AG08396 (cell line): ENCODE data around the gene EPHB3.
"Not testable (repeated sequence)": the region's sequence is repeated elsewhere in the genome, so short reads cannot be mapped to it uniquely, and the experiment has no call there.

Experiments used
- DNase-seq: peaks from one replicate; pipeline ENCODE4 v3.0.0; 2012; ENCODE audit warnings: low spot score, mixed read lengths

The EPHB3 gene

DNA sequence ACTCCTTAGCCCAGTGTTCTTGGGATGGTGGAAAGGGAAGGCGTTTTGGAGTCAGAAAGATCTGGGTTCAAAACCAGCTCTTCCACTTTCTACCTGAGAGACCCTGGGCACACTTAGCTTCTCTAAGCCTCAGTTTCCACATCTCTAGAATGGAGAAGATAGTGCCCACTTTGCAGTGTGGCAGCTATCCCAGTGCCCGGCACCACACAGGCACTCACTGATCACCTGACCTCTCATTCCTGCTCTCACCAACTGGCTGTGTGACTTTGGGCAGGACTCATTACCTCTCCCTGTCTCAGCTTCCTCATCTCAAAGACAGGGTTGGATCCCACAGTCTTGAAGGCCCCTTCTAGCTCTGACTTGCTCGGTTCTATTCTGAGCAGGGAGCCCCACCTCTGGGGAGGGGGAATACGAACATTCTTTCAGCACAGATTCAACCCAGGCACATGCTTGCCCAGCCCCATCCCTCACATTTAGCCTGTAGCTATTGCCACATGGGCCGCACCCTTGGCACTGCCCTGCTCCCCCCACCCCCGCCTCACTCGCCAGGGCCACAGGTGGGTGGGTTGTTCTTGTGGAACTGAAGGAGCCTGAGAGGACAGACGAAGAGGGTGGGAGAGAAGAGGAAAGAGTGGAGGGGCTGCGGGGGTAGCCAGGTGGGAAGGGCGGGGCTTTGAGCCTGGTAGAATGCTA is 39.2 kb downstream of the EPHB3 start:
- no peak for DNase-seq

DNA sequence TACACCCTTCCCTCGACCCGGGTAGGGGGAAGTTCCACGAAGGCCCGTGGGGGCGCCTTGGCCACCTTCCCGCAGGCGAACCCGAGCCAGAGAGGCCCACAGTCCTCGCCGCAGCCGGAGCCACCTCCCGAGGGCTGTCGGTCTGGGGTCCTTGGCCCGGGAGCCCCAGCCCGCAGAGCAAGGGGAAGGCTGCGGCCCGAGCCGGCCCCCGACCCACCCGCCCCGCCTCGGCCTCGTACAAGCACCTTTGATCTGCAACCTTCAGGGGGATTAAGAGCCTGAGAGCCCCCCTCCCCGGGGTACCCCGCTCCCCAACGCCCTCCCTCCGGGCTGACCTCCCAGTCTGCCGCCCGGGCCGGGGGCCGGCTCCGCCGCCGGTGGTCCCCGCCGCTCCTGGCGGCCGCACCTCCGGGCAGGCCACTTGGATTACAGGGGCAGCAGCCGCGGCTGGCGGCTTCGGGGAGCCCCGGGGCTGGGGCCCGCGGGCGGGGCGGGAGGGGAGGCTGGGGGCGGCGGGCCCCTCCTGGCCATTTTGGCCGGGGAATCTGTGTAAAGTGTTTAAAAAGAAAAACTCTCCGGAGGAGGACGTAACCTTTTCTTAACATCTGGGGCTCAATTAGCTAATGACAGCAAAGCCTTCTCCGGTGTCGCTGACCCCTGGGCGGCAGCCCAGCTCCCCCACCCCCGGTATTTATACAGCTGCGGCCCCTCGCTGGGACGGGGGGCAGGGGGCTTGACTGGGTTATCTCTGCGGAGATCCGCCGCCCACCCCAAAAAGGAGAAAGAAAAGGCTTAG is 40.2 kb downstream of the EPHB3 start:
- DNase-seq: no peak

DNA sequence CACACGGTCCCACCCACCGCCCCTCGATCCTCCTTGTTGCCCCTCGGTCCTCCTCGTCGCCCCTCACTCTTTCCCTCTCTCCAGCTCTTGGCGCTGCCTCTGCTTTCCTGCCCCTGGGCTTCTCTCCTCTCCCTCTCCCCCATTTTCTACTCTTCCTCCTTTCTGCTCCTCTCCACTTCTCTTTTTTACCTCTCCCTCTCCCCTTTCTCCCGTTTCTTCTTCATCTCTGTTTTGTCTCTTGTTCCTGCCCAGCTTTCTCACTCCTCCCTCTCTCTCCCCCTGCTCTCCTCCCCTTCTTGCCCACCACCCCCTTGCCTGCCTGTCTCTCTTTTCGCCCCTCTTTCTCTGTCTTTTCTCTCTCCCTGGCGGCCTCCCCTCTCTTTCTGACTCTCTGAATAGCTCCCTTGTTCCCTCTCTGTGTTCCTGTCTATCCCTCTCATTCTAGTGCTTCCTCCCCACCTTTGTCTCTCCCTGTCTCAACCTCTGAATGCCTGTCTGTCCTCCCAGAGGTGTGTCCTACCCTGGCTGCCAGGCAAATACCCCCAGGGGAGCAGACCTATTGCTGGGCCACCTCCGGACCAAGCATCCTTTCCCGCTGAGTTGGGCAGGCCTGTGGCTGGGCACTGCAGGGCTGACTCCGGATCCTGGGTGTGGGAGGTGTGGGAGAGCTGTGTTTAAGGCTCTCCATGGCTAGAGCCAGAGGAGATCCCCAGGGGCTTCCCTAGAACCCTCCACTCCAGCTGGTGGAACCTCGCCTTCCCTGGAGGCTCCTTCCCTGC is 41.0 kb downstream of the EPHB3 start:
- DNase-seq: no peak

DNA sequence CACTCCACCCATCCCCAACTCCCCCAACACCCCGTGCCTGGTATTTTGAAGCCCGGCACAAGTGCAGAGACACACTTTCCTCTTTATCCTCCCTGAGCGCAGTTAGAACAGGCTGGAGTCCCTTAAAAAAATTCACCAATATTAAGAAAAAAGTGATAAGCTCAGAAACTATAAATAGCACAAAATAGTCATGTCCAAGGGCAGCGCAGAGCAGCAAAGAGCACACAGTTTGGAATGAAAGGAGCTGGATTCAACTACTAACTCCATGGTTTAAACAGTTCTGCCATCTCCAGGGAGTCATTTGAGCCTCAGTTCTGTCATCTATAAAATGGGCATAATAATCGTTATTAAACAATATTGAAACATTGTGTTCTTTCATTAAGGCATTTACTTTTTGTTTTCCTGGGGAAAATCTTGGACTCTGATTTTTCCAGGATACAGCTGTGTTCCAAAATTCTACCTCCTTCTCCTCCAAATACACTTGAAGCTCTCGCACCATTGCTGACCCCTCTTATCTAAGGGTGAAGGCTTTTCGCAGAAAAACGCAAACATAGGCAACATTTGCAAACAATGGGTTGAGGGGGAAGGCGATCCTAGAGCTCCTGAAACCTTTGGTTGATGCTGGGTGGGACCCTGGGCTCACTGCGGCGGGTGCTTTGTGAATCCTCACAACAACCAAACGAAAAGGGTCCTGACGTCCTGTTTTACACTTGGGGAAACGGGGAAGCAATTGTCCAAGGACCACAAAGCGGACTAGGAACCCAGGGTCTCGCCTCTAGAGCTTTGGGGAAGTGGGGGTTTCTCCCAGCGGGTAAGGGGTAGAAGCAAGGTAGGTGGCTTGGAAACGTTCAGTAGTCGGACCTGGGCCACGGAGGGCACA is 41.8 kb downstream of the EPHB3 start:
- DNase-seq: peak; percentile 74

DNA sequence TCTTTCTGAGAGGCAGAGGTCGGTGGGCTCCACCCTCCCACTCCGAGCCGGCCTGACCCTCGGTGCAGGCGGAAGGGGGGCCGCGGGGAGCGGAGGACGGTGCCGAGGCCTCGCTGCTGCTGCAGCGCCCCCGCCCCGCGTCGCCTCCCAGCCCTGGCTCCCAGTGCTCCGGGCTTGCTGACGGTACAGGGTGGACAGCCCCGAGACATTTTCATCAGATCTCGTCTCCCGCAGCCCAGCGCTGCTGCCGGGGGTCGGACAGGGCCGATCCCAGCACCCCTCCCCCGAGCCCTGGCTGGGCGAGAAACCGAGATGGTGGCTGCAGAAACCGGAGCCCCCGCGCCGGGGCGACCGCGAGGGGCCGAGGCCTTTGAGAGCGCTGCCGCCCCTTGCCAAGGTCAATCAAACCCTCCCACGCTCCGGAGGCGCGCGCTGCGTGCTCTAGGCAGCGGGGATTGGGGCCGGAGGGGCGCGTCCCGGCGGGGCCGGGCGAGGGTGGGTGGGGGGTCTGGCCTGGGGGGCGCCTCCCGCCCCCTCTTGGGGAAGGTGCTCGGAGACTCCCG is 42.5 kb downstream of the EPHB3 start:
- DNase-seq: no peak

DNA sequence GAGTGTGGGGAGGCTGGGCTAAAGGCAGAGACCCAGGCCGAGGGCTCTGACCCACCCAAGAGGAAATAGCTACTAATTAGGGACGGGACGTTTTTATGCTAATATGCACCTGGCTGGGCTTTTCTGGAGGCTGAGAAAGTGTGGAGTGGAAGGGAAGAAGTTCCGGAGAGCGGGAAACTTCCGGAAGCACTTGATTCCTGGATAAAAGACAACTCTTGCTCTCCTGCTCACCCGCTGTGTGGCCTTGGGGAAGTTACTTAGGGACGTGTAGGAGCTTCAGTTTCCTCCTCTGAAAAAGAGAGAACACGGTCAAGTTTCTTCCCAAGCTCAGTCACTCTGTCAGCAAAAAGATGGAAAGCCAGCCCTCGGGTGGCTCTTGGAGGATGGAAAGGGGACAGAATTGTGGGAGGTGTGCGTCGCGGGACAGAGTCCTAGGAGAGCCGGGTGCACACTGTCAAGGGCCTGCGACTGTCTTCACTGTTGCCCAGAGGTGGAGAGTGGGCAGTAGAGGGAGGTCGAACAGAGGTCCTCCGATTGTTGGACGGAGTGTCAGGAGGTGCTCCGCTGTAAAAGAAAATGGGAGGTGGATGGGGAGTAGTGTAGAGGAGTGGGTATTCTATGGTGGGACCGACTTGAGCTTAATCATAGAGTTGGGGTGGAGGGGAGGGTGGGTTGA is 43.2 kb downstream of the EPHB3 start:
- DNase-seq: no peak

DNA sequence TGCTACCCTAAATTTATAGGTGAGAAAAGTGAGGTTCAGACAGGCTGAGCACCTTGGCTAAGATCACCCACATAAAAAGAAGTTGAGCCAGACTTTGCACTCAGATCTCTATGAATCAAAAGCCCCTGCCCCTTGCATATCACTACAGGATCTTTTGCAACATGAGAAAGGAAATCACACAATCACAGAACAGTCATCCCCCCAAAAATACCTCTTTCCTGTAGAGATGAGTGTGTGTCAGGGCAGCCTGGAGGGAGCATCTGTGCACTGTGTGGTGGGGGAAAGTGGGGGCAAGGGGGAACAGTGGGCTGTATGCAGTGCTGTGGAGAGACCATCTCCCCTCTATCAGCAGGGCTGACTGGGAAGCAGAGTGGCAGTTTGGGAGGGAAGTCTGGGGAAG is 46.6 kb downstream of the EPHB3 start:
- no peak for DNase-seq

DNA sequence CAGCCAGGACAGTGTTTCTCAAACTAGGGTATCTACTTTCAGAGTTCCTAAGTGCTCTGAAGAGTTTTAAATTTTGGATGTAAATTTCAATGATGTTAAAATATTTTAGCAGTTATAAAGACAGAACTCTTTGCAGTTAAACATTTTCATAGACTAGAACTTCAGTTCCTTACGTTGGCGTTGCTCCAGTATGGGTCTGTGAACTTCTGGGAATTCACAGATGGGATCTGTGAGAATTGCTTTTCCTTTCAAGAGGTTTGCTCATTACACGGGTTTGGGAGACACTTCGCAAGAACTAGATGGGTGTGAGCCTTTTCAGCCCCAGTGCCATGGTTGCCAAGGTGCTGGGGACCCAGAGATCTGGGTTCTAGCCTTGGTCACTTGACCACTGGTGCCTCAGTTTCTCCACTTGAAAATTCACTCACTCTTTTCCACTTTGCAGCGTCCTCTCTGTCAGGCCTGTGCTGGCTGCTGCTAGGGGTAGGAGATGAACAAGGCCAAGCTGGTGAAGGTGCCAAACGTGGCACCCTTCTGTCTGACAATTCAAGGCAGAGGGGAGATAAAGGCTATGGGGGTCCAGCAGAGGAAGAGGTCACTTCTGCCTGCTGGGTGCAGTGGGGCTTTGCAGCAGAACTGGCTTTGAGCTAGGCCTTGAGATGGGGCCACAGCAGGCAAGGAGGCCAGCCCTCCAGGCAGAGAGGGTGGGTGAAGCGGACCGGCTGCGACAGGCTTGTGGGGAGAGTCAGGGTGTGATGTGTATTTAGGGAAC is 48.1 kb downstream of the EPHB3 start:
- no peak for DNase-seq

DNA sequence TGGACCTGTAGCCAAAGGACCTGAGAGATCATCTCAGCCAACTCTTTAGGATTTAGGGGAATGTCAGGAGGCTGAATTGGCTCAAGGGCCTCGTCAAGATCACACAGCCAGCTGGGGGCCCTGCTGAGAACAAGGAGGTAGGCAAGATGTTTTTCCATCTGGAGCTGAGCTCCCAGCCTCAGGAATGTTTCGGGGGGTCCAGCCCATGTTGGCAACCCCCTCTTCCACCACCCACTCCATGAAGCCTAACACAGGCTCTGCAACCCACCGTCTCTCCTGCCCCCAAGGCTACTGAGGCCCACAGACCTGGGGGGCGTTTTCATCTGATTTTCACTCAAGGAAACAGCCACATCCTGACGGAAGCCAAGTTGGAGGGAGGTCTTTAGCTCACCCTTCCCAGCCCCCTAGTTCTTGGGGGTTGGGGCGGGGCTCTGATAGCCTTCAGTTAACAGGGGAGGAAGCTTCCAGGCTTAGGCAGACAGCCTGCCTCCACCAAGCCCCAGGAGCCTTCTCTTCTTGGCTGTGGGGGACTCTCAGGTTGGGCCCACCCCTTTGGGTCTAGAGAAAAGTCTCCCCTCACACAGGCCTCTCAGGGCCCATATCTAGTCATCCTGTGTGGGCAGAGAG is 48.8 kb downstream of the EPHB3 start:
- DNase-seq: no peak

DNA sequence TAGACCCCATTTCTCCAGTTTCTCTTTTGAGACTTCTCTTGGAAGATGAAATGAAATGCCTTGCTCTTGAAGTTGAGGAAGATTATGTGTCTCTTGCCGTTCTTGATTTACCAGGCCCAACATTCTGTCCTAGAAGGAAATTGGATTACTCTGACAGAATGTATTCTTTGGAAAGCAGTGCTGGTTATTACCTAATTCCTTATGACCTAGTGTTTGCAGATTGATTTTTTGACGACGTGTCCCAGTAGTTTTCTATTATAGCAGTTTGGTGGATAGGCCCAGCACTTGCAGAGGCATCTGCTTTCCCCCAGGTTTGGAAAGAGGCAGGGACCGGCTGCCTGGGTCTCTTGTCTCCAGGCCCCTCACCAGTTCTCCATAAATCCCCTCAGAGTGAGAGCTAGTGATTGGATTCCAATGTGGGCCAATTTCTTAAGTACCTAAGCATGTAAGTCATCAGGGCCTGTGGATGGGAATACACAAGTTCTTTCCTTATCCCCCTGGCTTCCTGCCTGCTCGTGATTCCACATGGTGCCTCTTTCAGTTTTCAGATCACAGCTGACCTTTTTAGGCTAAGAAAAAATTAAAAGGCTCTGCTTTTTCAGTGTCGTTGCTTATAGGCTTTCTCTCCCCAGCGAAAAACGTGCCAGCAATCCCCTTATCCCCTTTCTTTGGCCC is 50.2 kb downstream of the EPHB3 start:
- no peak for DNase-seq

DNA sequence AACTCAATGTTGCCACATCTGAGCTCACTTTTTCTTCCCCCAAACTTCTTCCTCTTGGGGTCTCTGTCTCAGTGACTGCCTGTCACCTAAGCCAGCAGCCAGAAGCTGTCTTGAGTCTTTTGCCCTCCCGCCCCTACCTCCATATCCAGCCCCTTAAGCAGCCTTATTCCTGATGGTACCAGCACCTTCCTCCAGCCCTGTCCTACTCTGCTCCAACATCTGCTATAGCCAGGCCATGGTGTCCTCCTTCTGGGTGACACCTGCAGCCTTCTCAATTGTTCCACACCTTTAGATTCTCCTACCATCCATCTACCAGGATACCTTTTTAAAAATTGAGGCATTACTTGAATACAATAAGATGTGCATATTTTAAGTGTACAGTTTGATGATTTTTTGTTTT is 53.8 kb downstream of the EPHB3 start:
- DNase-seq: no peak

DNA sequence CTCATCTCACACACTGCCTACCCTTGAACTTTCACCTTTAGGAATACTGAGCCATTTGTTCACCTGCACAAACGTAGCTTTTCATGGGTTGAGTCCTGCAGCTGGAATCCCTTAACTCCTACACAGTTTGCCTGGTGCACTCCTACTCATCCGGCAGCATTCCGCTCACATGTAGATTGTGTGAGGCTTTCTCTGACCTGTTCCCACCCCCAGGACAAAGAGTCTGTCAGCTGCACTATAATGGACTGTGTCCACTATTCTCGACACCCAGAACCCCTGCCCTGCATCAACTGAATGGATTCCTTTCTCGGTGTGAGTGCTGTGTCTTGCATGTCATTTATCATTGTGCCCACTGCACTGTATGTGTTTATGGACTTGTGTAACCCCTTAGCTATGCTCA is 54.9 kb downstream of the EPHB3 start:
- DNase-seq: no peak

DNA sequence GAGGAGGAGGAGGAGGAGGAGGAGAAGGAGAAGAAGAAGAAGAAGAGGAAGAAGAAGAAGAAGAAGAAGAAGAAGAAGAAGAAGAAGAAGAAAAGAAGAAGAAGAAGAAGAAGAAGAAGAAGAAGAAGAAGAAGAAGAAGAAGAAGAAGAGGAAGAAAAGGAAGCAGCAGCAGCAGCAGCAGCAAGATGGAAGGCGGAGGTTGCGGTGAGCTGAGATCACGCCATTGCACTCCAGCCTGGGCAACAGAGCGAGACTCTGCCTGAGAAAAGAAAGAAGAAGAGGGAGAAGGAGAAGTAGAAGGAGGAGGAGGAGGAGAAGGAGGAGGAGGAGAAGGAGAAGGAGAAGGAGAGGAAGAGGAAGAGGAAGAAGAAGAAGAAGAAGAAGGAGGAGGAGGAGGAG is 55.7 kb downstream of the EPHB3 start:
- not testable (repeated sequence) for DNase-seq

DNA sequence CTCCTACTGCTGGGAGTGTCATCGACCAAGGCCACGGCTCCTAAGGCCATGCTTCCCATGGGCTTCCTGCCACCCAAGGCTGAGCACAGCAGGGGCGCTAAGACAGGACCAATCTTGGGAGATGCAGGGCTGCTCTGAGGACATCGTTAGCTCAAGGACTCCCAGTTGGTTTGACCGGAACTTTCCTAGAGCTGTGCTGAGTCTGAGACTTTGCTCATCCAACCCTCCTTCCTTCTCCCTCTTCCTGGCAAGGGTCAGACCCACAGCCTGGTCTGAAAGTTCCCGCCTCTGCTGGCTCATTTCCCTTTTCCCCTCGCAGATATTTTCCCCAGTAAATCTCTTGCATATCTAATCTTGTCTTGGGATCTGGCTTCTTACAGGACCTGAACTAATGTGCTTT is 57.2 kb downstream of the EPHB3 start:
- no peak for DNase-seq

DNA sequence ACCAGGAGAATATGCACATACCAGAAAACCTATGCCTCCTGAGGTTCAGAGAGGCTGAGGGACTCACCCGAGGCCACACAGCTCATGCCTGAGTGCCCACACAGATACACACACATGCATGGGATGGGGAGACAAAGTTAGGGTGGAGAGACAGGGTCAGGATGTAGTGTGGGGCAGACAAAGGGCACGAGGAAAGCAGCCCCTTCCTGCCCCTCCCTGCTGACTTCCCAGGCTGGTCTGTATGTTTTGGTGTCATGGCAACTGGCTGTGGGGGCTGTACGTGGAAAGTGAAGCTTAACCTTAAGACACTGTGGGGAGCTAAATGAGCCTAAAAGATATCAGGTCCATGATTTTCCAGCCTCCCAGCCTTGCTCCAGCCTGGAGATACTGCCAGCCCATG is 57.8 kb downstream of the EPHB3 start:
- DNase-seq: no peak

DNA sequence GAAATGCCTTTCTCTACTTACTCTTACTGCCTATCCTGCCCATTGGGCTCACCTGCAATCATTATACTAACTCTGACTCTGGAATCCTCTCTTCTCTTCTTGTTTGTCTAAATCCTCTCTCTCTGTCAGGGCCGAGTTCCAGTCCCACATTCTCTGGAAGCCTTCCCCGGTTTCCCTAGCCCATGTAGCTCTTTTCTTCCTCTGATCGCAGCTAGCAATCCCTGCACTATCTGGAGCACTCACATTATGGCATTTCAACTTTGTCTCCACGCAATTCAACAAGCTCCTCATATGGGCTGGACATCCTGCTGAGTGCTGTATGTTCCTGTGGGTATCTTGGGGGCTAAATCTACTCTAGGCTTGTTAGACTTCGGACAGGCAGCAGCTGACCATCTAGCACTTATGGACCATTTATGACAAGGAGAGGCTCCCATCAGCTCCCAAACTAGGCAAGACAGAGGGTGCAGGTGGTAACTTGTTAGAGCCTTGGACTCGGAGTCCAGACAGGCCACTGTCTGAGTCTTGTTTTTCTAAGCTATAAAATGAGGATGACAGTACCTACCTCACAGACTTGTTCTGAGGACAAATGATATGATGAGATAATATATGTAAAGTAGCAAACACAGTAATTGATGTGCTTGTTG is 58.3 kb downstream of the EPHB3 start:
- DNase-seq: no peak

DNA sequence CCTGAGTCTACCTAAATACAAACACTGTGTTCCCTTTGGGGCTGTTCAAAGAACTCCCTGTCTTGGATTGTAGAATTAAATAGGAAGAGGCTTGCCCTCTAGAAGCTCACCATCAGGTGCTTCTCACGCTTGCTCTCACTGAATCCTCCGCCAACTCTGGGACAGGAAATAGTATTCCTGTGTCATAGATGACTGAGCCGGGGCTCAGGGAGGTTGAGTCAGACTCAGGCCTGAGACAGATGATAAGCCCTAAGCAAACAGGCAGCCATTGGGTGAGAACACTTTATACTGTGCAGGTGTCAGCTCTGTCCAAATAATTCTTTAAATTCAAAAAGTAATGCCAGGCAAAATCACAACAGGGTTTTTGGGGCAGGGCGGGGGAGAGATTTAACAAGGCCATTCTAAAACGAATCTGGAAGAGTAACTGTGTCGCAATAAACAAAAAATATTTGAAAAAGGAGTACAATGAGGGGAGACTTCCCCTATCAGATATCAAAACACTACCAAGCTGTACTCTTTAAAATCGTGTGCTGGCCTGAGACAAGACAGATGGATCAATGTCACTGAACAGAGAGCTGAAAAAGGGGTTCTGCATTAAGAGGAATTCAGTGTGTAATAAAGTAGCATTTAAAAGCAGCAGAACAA is 59.0 kb downstream of the EPHB3 start:
- DNase-seq: no peak

DNA sequence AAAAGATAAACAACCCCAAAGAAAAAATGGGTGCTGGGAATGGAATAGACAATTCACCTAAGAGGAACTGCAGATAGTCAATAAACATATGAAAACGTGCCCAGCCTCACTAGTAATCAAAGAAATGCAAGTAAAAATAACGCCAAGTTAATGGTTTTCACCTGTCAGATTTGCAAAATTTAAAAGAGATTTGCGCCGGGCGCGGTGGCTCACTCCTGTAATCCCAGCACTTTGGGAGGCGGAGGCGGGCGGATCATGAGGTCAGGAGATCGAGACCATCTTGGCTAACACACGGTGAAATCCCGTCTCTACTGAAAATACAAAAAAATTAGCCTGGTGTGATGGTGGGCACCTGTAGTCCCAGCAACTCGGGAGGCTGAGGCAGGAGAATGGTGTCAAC is 60.6 kb downstream of the EPHB3 start:
- not testable (repeated sequence) for DNase-seq
